WTC11 (cell line): Measurements from ENCODE around the gene PTBP2. TPM values are rescaled to one million over a fixed set of nuclear protein-coding genes. Genes with fewer than 3 reads are reported as not detected.

ENCODE experiments used
- ATAC-seq: fragments of 200-7000 bp; cut with Tn5 transposase; 2 replicates; pipeline ENCODE4 v1.10.0; 2021; ENCODE audit warnings: mild to moderate bottlenecking, moderate library complexity
- CTCF ChIA-PET: fragments of 300-600 bp; sonication (Branson Sonifier 250); formaldehyde crosslinking; loops from one replicate; lab custom pipeline; 2021; ENCODE audit warnings: antibody characterized with exemption; lab: Charles Lee
- POLR2A ChIA-PET: fragments of 350-600 bp; sonication (Branson Sonifier 250); formaldehyde crosslinking; loops from one replicate; lab custom pipeline; 2021; ENCODE audit warnings: antibody characterized with exemption; lab: Charles Lee
- DNase-seq: peaks from one replicate; pipeline ENCODE4 v3.0.0; 2021; ENCODE audit warnings: low spot score
- H3K27ac Mint-ChIP-seq: 2 replicates; pipeline ENCODE4 v1.8.0; 2021; ENCODE audit warnings: mixed read lengths
- H3K27me3 Mint-ChIP-seq: 2 replicates; pipeline ENCODE4 v1.8.0; 2021; ENCODE audit warnings: low read depth, mild to moderate bottlenecking, moderate library complexity, mixed read lengths
- H3K36me3 Mint-ChIP-seq: 2 replicates; pipeline ENCODE4 v1.8.0; 2021; ENCODE audit warnings: mixed read lengths
- H3K4me1 Mint-ChIP-seq: 2 replicates; pipeline ENCODE4 v1.8.0; 2022; ENCODE audit warnings: mixed read lengths
- H3K4me3 Mint-ChIP-seq: 2 replicates; pipeline ENCODE4 v1.8.0; 2021; ENCODE audit warnings: mild to moderate bottlenecking, moderate library complexity, mixed read lengths
- H3K9me3 Mint-ChIP-seq: 2 replicates; pipeline ENCODE4 v1.8.0; 2021; ENCODE audit warnings: mixed read lengths
- ATF1 ChIP-seq: sonication (generic); formaldehyde crosslinking; IDR thresholded peaks from 2 replicates; pipeline ENCODE4 v1.8.1; 2023; ENCODE audit warnings: mild to moderate bottlenecking, moderate library complexity, missing genetic modification reagents
- CBFB ChIP-seq: sonication (generic); formaldehyde crosslinking; IDR thresholded peaks from 2 replicates; pipeline ENCODE4 v1.8.1; 2022; ENCODE audit warnings: mild to moderate bottlenecking, low read depth, missing genetic modification reagents
- ELF4 ChIP-seq: sonication (generic); formaldehyde crosslinking; IDR thresholded peaks from 2 replicates; pipeline ENCODE4 v1.8.1; 2022; ENCODE audit warnings: low read depth, mild to moderate bottlenecking, moderate library complexity, missing genetic modification reagents
- EMX1 ChIP-seq: fragments of 250-450 bp; sonication (Bioruptor Pico); IDR thresholded peaks from 2 replicates; pipeline ENCODE4 v1.8.0; 2021; ENCODE audit warnings: mild to moderate bottlenecking
- IRF1 ChIP-seq: sonication (generic); formaldehyde crosslinking; IDR thresholded peaks from 2 replicates; pipeline ENCODE4 v1.8.0; 2023; ENCODE audit warnings: missing genetic modification reagents
- JUN ChIP-seq: sonication (generic); formaldehyde crosslinking; IDR thresholded peaks from 2 replicates; pipeline ENCODE4 v1.8.0; 2023; ENCODE audit warnings: mild to moderate bottlenecking, missing genetic modification reagents
- KAT7 ChIP-seq: sonication (generic); formaldehyde crosslinking; IDR thresholded peaks from 2 replicates; pipeline ENCODE4 v1.8.1; 2023; ENCODE audit warnings: missing genetic modification reagents, mild to moderate bottlenecking, borderline replicate concordance
- MXD4 ChIP-seq: fragments of 250-450 bp; sonication (Bioruptor Pico); IDR thresholded peaks from 2 replicates; pipeline ENCODE4 v1.8.0; 2021; ENCODE audit warnings: mild to moderate bottlenecking, moderate library complexity, borderline replicate concordance
- NFE2L1 ChIP-seq: sonication (generic); formaldehyde crosslinking; IDR thresholded peaks from 2 replicates; pipeline ENCODE4 v1.8.1; 2023; ENCODE audit warnings: missing genetic modification reagents
- PREB ChIP-seq: sonication (generic); formaldehyde crosslinking; IDR thresholded peaks from 2 replicates; pipeline ENCODE4 v1.8.1; 2022; ENCODE audit warnings: mild to moderate bottlenecking, missing genetic modification reagents, moderate library complexity, borderline replicate concordance
- SMAD3 ChIP-seq: sonication (generic); formaldehyde crosslinking; IDR thresholded peaks from 2 replicates; pipeline ENCODE4 v1.8.0; 2022; ENCODE audit warnings: missing genetic modification reagents, mild to moderate bottlenecking, borderline replicate concordance
- TCF7 ChIP-seq: sonication (generic); formaldehyde crosslinking; IDR thresholded peaks from 2 replicates; pipeline ENCODE4 v1.8.0; 2022; ENCODE audit warnings: mild to moderate bottlenecking, low read depth, missing genetic modification reagents, moderate library complexity
- TEAD1 ChIP-seq: sonication (generic); formaldehyde crosslinking; IDR thresholded peaks from 2 replicates; pipeline ENCODE4 v1.8.0; 2022; ENCODE audit warnings: mild to moderate bottlenecking, missing genetic modification reagents
- ZNF121 ChIP-seq: sonication (generic); formaldehyde crosslinking; IDR thresholded peaks from 2 replicates; pipeline ENCODE4 v1.8.0; 2023; ENCODE audit warnings: missing genetic modification reagents
- ZNF138 ChIP-seq: sonication (generic); formaldehyde crosslinking; conservative IDR thresholded peaks from 2 replicates; pipeline ENCODE4 v1.8.1; 2022; ENCODE audit warnings: mild to moderate bottlenecking, moderate library complexity, missing genetic modification reagents
- ZNF263 ChIP-seq: sonication (generic); formaldehyde crosslinking; IDR thresholded peaks from 2 replicates; pipeline ENCODE4 v1.8.1; 2022; ENCODE audit warnings: low read depth, mild to moderate bottlenecking, moderate library complexity, missing genetic modification reagents
- ZNF281 ChIP-seq: sonication (generic); formaldehyde crosslinking; IDR thresholded peaks from 2 replicates; pipeline ENCODE4 v1.8.0; 2023; ENCODE audit warnings: mild to moderate bottlenecking, missing genetic modification reagents
- ZNF423 ChIP-seq: fragments of 250-450 bp; sonication (Bioruptor Pico); IDR thresholded peaks from 2 replicates; pipeline ENCODE4 v2.1.2; 2022; ENCODE audit warnings: mild to moderate bottlenecking, moderate library complexity
- ZNF512 ChIP-seq: sonication (generic); formaldehyde crosslinking; IDR thresholded peaks from 2 replicates; pipeline ENCODE4 v1.8.1; 2022; ENCODE audit warnings: missing genetic modification reagents, borderline replicate concordance
- total RNA-seq: library from RNA; stranded (reverse); gene quantifications from 3 replicates; pipeline ENCODE4 v1.2.3, GENCODE V29; 2021
- TF ChIP-seq, protein P1 (sequence below): sonication (generic); formaldehyde crosslinking; IDR thresholded peaks from 2 replicates; pipeline ENCODE4 v1.8.1; 2023; ENCODE audit warnings: mild to moderate bottlenecking, missing genetic modification reagents, moderate library complexity
- TF ChIP-seq, protein P2 (sequence below): sonication (generic); formaldehyde crosslinking; IDR thresholded peaks from 2 replicates; pipeline ENCODE4 v1.8.0; 2022; ENCODE audit warnings: mild to moderate bottlenecking, missing genetic modification reagents
- TF ChIP-seq, protein P3 (sequence below): sonication (generic); formaldehyde crosslinking; IDR thresholded peaks from 2 replicates; pipeline ENCODE4 v1.8.0; 2023; ENCODE audit warnings: missing genetic modification reagents, mild to moderate bottlenecking, borderline replicate concordance

Gene PTBP2
- total RNA-seq, 1 experiment from 2014 or later = 50.0 TPM

DNA sequence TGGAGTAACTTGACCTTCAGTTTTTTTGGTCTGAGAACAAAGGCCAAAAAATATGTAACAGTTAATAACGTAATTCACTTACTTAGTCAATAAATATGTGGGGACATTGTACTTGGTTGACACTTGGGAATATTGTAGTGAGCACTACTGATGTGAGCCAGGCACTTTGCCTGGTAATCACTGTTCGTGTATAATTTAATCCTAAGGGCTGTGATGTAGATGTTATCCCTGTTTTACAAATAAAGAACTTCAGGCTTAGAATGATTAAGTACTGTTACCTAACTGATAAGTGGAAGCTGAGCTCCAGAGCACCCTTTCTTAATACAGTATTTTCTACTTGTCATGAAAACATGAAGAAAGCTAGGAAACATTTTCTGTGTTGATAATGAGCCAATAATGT, 28.0 kb downstream of the PTBP2 start (continued):
- no peak for TF ChIP-seq ZNF423 (CRISPR knock-in tag)
- no peak for TF ChIP-seq MXD4 (CRISPR knock-in tag)
- TF ChIP-seq ELF4 = no peak
- no peak for TF ChIP-seq ATF1 (CRISPR knock-in tag)
- TF ChIP-seq CBFB (CRISPR knock-in tag) = no peak
- TF ChIP-seq EMX1 (CRISPR knock-in tag) = no peak
- no peak for TF ChIP-seq IRF1 (CRISPR knock-in tag)
- TF ChIP-seq, protein P1, sequence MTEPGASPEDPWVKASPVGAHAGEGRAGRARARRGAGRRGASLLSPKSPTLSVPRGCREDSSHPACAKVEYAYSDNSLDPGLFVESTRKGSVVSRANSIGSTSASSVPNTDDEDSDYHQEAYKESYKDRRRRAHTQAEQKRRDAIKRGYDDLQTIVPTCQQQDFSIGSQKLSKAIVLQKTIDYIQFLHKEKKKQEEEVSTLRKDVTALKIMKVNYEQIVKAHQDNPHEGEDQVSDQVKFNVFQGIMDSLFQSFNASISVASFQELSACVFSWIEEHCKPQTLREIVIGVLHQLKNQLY (CRISPR knock-in tag) = no peak
- TF ChIP-seq NFE2L1 (CRISPR knock-in tag) = no peak

- CTCF ChIA-PET = no interaction called here
- ATAC-seq = no peak
- peaks cover 35% of the 10 kb centered on the region for H3K9me3 Mint-ChIP-seq
- no peak overlapping the region for H3K4me3 Mint-ChIP-seq
- TF ChIP-seq ZNF121 (CRISPR knock-in tag) = no peak
- TF ChIP-seq JUN (CRISPR knock-in tag) = no peak
- TF ChIP-seq TEAD1 (CRISPR knock-in tag) = no peak
- no peak for TF ChIP-seq TCF7
- no peak for TF ChIP-seq SMAD3 (CRISPR knock-in tag)
- TF ChIP-seq, protein P2, sequence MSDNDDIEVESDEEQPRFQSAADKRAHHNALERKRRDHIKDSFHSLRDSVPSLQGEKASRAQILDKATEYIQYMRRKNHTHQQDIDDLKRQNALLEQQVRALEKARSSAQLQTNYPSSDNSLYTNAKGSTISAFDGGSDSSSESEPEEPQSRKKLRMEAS (CRISPR knock-in tag) = no peak
- TF ChIP-seq ATF1 (CRISPR knock-in tag) = no peak
- no peak for TF ChIP-seq ZNF263 (CRISPR knock-in tag)
- no peak for TF ChIP-seq ZNF281 (CRISPR knock-in tag)
- TF ChIP-seq, all 79 proteins: peak for 0
- peaks cover 62% of the 10 kb centered on the region for H3K36me3 Mint-ChIP-seq
- POLR2A ChIA-PET = no interaction called here
- H3K27ac Mint-ChIP-seq = no peak overlapping the region
- no peak for DNase-seq
- H3K4me1 Mint-ChIP-seq = peaks cover 20% of the 10 kb centered on the region
- H3K27me3 Mint-ChIP-seq = no peaks in the 10 kb centered on the region
Measured at GRCh38 chr1:96752394-96752793, 30.8 kb downstream of the PTBP2 start.

DNA sequence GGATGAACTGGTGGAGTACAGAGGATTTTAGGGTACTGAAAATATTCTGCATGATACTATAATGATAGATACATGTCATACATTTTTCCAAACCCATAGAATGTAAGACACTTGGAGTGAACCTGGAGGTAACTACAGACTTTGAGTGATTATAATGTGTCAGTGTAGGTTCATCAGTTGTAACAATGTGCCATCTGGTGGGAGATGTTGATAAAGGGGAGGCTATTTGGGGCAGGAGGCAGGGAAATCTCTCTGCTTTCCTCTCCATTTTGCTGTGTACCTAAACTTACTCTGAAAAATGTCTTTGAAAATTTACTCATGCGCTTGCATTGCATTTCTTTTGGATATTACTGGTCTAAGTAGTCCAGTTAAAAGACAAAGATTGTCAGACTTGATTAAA, 35.2 kb downstream of the PTBP2 start:
- no peak overlapping the region for H3K4me3 Mint-ChIP-seq
- H3K9me3 Mint-ChIP-seq = peaks cover 74% of the 10 kb centered on the region
- H3K4me1 Mint-ChIP-seq = no peaks in the 10 kb centered on the region
- ChIA-PET POLR2A (interaction anchor here (0.8 kb wide), 1 partner anchor 19 kb away, joined by 4 read pairs; no protein-coding TSS in a partner anchor), CTCF (no interaction called here)
- H3K36me3 Mint-ChIP-seq = peaks cover 95% of the 10 kb centered on the region
- H3K27me3 Mint-ChIP-seq = no peaks in the 10 kb centered on the region; the same call in 1 of the 2 replicates
- peak; percentile 50 for ATAC-seq
- DNase-seq = no peak
- H3K27ac Mint-ChIP-seq = no peak overlapping the region
- TF ChIP-seq, protein P3, sequence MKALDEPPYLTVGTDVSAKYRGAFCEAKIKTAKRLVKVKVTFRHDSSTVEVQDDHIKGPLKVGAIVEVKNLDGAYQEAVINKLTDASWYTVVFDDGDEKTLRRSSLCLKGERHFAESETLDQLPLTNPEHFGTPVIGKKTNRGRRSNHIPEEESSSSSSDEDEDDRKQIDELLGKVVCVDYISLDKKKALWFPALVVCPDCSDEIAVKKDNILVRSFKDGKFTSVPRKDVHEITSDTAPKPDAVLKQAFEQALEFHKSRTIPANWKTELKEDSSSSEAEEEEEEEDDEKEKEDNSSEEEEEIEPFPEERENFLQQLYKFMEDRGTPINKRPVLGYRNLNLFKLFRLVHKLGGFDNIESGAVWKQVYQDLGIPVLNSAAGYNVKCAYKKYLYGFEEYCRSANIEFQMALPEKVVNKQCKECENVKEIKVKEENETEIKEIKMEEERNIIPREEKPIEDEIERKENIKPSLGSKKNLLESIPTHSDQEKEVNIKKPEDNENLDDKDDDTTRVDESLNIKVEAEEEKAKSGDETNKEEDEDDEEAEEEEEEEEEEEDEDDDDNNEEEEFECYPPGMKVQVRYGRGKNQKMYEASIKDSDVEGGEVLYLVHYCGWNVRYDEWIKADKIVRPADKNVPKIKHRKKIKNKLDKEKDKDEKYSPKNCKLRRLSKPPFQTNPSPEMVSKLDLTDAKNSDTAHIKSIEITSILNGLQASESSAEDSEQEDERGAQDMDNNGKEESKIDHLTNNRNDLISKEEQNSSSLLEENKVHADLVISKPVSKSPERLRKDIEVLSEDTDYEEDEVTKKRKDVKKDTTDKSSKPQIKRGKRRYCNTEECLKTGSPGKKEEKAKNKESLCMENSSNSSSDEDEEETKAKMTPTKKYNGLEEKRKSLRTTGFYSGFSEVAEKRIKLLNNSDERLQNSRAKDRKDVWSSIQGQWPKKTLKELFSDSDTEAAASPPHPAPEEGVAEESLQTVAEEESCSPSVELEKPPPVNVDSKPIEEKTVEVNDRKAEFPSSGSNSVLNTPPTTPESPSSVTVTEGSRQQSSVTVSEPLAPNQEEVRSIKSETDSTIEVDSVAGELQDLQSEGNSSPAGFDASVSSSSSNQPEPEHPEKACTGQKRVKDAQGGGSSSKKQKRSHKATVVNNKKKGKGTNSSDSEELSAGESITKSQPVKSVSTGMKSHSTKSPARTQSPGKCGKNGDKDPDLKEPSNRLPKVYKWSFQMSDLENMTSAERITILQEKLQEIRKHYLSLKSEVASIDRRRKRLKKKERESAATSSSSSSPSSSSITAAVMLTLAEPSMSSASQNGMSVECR (CRISPR knock-in tag) = no peak
- TF ChIP-seq ZNF138 (CRISPR knock-in tag) (no peak), KAT7 (CRISPR knock-in tag) (no peak), SMAD3 (CRISPR knock-in tag) (no peak), ZNF512 (CRISPR knock-in tag) (no peak), NFE2L1 (CRISPR knock-in tag) (no peak), PREB (CRISPR knock-in tag) (no peak)
- TF ChIP-seq, protein P1 (CRISPR knock-in tag) = no peak
